ENCODE results near the gene MAN1B1. TPM values are rescaled to one million over a fixed set of nuclear protein-coding genes. Genes with fewer than 3 reads are reported as not detected.

MAN1B1 gene
- total and polyA plus RNA-seq, 2 of the 8 experiments (the other 6 are each of a cell fraction or from before 2014, with no cell fraction given): 33.7 to 36.3 TPM

GRCh38 chr9:137062384-137062783, 24.4 kb upstream of the MAN1B1 start (continued):
- TF ChIP-seq CHD7 (IDR thresholded peaks at IDR 0.05; ENCODE audit: insufficient replicate concordance, low read length) (no peak), RAD21 (IDR thresholded peaks at IDR 0.05 in 1 of 2, conservative IDR thresholded peaks at IDR 0.05 in 1 of 2; ENCODE audit: low read depth in 2 of 2, low read length in 2 of 2) (no peak), RXRA (IDR thresholded peaks at IDR 0.05; ENCODE audit: insufficient read depth, low read depth, low read length) (no peak), BRCA1 (IDR thresholded peaks at IDR 0.05; ENCODE audit: low read depth, low read length) (no peak), CTCF (IDR thresholded peaks at IDR 0.05; ENCODE audit: control extremely low read depth in 1 of 3, insufficient read depth in 1 of 3, low read depth in 1 of 3, low read length in 3 of 3) (no peak), SIX5 (IDR thresholded peaks at IDR 0.05; ENCODE audit: low read depth, low read length) (no peak), TCF12 (IDR thresholded peaks at IDR 0.05; ENCODE audit: low read depth, low read length) (no peak)
